Duodenal mucosa (tissue), 2 donors: Measurements from ENCODE around the gene ETV2.
"Not testable (repeated sequence)": the region's sequence is repeated elsewhere in the genome, so short reads cannot be mapped to it uniquely, and the experiment has no call there.

ENCODE experiments used
- H3K27ac ChIP-seq: one replicate; pipeline ENCODE4 v1.7.0; 2013; ENCODE audit warnings: low read depth, low read length
- H3K27me3 ChIP-seq, 2 donors: one replicate each; pipeline ENCODE4 v1.7.0; 2013; ENCODE audit warnings: low read length in 2 of 2, control low read depth in 1 of 2; ENCODE audit not compliant: insufficient read depth in 2 of 2, control insufficient read depth in 1 of 2
- H3K36me3 ChIP-seq, 2 donors: one replicate each; pipeline ENCODE4 v1.7.0; 2013; ENCODE audit warnings: low read length in 2 of 2, control low read depth in 1 of 2; ENCODE audit not compliant: insufficient read depth in 2 of 2, control insufficient read depth in 1 of 2
- H3K4me1 ChIP-seq, 2 donors: one replicate each; pipeline ENCODE4 v1.7.0; 2013; ENCODE audit warnings: low read length in 2 of 2, control low read depth in 1 of 2; ENCODE audit not compliant: insufficient read depth in 2 of 2, control insufficient read depth in 1 of 2
- H3K4me3 ChIP-seq, 2 donors: one replicate each; pipeline ENCODE4 v1.7.0; 2013; ENCODE audit warnings: low read length in 2 of 2, low read depth in 1 of 2
- H3K9ac ChIP-seq, 2 donors: one replicate each; pipeline ENCODE4 v1.7.0; 2013; ENCODE audit warnings: low read length in 2 of 2, low read depth in 1 of 2
- H3K9me3 ChIP-seq, 2 donors: one replicate each; pipeline ENCODE4 v1.7.0; 2013; ENCODE audit warnings: low read length in 2 of 2, control low read depth in 1 of 2; ENCODE audit not compliant: control insufficient read depth in 1 of 2

Gene ETV2

DNA sequence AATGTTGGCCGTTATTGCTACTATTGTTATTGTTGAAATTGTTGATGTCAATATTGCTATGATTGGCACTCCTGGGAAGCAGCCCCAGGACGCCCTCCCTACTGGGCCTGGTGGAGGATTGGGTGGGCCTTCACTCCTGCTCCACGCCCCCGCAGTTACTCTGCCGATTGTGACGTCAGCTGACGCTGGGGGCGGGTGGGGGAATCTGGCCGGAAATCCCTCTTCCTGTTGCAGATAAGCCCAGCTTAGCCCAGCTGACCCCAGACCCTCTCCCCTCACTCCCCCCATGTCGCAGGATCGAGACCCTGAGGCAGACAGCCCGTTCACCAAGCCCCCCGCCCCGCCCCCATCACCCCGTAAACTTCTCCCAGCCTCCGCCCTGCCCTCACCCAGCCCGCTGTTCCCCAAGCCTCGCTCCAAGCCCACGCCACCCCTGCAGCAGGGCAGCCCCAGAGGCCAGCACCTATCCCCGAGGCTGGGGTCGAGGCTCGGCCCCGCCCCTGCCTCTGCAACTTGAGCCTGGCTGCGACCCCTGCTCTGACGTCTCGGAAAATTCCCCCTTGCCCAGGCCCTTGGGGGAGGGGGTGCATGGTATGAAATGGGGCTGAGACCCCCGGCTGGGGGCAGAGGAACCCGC, at the start of gene ETV2:
Gene ETV2, plus strand, starts transcription at position 231 of the 637 bp plus-strand sequence. CDS start 716 bp downstream, outside the sequence.
- no peaks in the 10 kb centered on the region for H3K27me3 ChIP-seq
- H3K4me1 ChIP-seq, result peaks cover 11 to 20% of the 10 kb centered on the region in 2 donors
- H3K9me3 ChIP-seq, result no peaks in the 10 kb centered on the region
- no peak within 1 kb of the TSS for H3K27ac ChIP-seq
- peaks cover 15 to 16% of the 10 kb centered on the region in 2 donors for H3K36me3 ChIP-seq
- H3K9ac ChIP-seq, result no peak within 1 kb of the TSS
- no peak within 1 kb of the TSS for H3K4me3 ChIP-seq

DNA sequence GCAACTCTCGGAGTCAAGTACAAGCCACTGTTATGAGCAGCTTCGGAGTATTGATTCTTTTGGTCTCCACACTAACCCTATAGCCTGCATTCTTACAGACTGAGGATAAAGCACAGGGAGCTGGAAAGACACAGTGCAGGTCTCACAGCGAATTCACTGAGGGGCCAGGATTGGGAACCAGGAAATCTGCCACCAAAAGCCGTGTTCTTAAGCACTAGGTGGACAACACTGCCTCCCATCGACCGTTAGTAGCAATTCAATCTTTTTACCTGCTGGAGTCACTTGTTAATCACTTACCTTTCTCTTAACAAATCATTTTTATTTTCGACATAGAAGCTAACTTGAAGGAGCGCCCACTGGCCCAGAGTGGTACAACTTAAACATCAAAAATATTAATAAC, 49.3 kb upstream of the ETV2 start:
- Histone ChIP-seq H3K4me1 (no peaks in the 10 kb centered on the region), H3K9me3 (no peaks in the 10 kb centered on the region), H3K27ac (no peak overlapping the region), H3K36me3 (no peaks in the 10 kb centered on the region), H3K4me3 (no peak overlapping the region), H3K27me3 (no peaks in the 10 kb centered on the region), H3K9ac (no peak overlapping the region)

DNA sequence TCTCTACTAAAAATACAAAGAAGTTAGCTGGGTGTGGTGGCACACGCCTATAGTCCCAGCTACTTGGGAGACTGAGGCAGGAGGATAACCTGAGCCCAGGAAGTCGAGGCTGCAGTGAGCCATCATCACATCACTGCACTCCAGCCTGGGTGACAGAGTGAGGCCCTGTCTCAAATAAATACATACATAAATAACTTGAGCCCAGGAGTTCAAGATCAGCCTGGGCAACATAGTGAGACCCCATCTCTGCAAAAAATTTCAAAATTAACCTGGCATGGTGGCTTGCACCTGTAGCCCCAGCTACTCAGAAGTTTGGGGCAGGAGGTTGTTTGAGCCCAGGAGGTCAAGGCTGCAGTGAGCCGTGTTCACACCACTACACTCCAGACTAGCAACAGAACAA, 46.5 kb upstream of the ETV2 start:
- not testable (repeated sequence) for H3K9me3 ChIP-seq, H3K27me3 ChIP-seq, H3K4me1 ChIP-seq, H3K9ac ChIP-seq, H3K4me3 ChIP-seq, H3K36me3 ChIP-seq, H3K27ac ChIP-seq

- H3K27ac ChIP-seq, result no peak overlapping the region
- no peaks in the 10 kb centered on the region for H3K9me3 ChIP-seq
- H3K9ac ChIP-seq, result no peak overlapping the region
- H3K4me3 ChIP-seq, result no peak overlapping the region
- no peaks in the 10 kb centered on the region for H3K4me1 ChIP-seq
- H3K27me3 ChIP-seq, result no peaks in the 10 kb centered on the region
- H3K36me3 ChIP-seq, result no peaks in the 10 kb centered on the region
Measured at GRCh38 chr19:35595928-35596327, 45.6 kb upstream of the ETV2 start.

- Histone ChIP-seq H3K4me1 (no peaks in the 10 kb centered on the region), H3K36me3 (no peaks in the 10 kb centered on the region), H3K4me3 (no peak overlapping the region), H3K9ac (no peak overlapping the region), H3K9me3 (no peaks in the 10 kb centered on the region), H3K27ac (no peak overlapping the region), H3K27me3 (no peaks in the 10 kb centered on the region)
Measured at GRCh38 chr19:35596366-35596999, 45.1 kb upstream of the ETV2 start.

GRCh38 chr19:35601971-35602370, 39.6 kb upstream of the ETV2 start:
- no peaks in the 10 kb centered on the region for H3K36me3 ChIP-seq
- H3K9ac ChIP-seq, result no peak overlapping the region
- H3K9me3 ChIP-seq, result no peaks in the 10 kb centered on the region
- H3K27ac ChIP-seq, result no peak overlapping the region
- H3K4me1 ChIP-seq, result no peaks in the 10 kb centered on the region
- H3K27me3 ChIP-seq, result no peaks in the 10 kb centered on the region
- H3K4me3 ChIP-seq, result no peak overlapping the region

- not testable (repeated sequence) for H3K27ac ChIP-seq, H3K4me1 ChIP-seq, H3K4me3 ChIP-seq, H3K9ac ChIP-seq, H3K9me3 ChIP-seq, H3K27me3 ChIP-seq, H3K36me3 ChIP-seq
Measured at GRCh38 chr19:35604436-35604835, 37.1 kb upstream of the ETV2 start.

- H3K27ac ChIP-seq, H3K9ac ChIP-seq, H3K4me3 ChIP-seq, H3K36me3 ChIP-seq, H3K4me1 ChIP-seq, H3K9me3 ChIP-seq, H3K27me3 ChIP-seq: not testable (repeated sequence)
Measured at GRCh38 chr19:35607170-35607569, 34.4 kb upstream of the ETV2 start.

GRCh38 chr19:35607661-35608060, 33.9 kb upstream of the ETV2 start:
- H3K27ac ChIP-seq, result no peak overlapping the region
- peaks cover 5 to 6% of the 10 kb centered on the region in 2 donors for H3K4me1 ChIP-seq

GRCh38 chr19:35608251-35608650, 33.3 kb upstream of the ETV2 start:
- no peak overlapping the region for H3K9ac ChIP-seq
- no peaks in the 10 kb centered on the region for H3K9me3 ChIP-seq
- no peaks in the 10 kb centered on the region for H3K27me3 ChIP-seq
- no peak overlapping the region for H3K4me3 ChIP-seq
- no peaks in the 10 kb centered on the region for H3K36me3 ChIP-seq
- peaks cover 11% of the 10 kb centered on the region in 2 donors for H3K4me1 ChIP-seq
- H3K27ac ChIP-seq, result no peak overlapping the region

More at GRCh38 chr19:35607661-35608060, 33.9 kb upstream of the ETV2 start:
- Histone ChIP-seq H3K36me3 (no peaks in the 10 kb centered on the region), H3K9ac (no peak overlapping the region), H3K27me3 (no peaks in the 10 kb centered on the region), H3K9me3 (no peaks in the 10 kb centered on the region), H3K4me3 (no peak overlapping the region)
